HL-60 (cell line): Measurements from ENCODE around the gene WIPF2.

Source experiments
- DNase-seq, 2 experiments: peaks; one replicate each; pipeline ENCODE4 v3.0.0-alpha.2; 2010 to 2020; ENCODE audit warnings: low read depth in 1 of 2, low spot score in 1 of 2
- H3K27ac ChIP-seq: fragments of 250-450 bp; sonication (Bioruptor Pico); replicated peaks from 2 replicates; pipeline ENCODE4 v1.5.1; 2020; ENCODE audit warnings: mild to moderate bottlenecking, moderate library complexity
- H3K27me3 ChIP-seq: fragments of 250-450 bp; sonication (Bioruptor Pico); 2 replicates; pipeline ENCODE4 v1.5.1; 2021; ENCODE audit warnings: mild to moderate bottlenecking, moderate library complexity; ENCODE audit not compliant: insufficient read depth, poor library complexity, severe bottlenecking
- H3K4me3 ChIP-seq: replicated peaks from 2 replicates; pipeline ENCODE4 v1.5.1; 2011; ENCODE audit warnings: mild to moderate bottlenecking, control low read depth, low read length; ENCODE audit not compliant: insufficient read depth
- CTCF ChIP-seq: IDR thresholded peaks from one replicate; pipeline ENCODE4 v1.5.1; 2011; ENCODE audit warnings: low read length, control low read depth, inconsistent platforms; ENCODE audit not compliant: insufficient read depth
- GABPA ChIP-seq: IDR thresholded peaks from 2 replicates; pipeline ENCODE4 v1.6.1; 2012; ENCODE audit warnings: low read depth
- POLR2AphosphoS5 ChIP-seq: IDR thresholded peaks from 2 replicates; pipeline ENCODE4 v1.6.1; 2012; ENCODE audit warnings: low read depth
- SPI1 ChIP-seq: IDR thresholded peaks from 2 replicates; pipeline ENCODE4 v1.6.1; 2012; ENCODE audit warnings: low read depth, mild to moderate bottlenecking, borderline replicate concordance
- TF ChIP-seq, protein P1 (sequence below): IDR thresholded peaks from 2 replicates; pipeline ENCODE4 v1.6.1; 2012; ENCODE audit warnings: low read depth; ENCODE audit not compliant: insufficient replicate concordance

The WIPF2 gene

GRCh38 chr17:40317345-40317873, 98.3 kb downstream of the WIPF2 start:
- peak overlapping the region; percentile 91 for H3K27ac ChIP-seq
- DNase-seq, result peak in 1 of 2 experiments; percentile 58
- TF ChIP-seq CTCF (peak; percentile 41), SPI1 (no peak)

GRCh38 chr17:40317880-40318829, 99.1 kb downstream of the WIPF2 start:
- no peaks in the 10 kb centered on the region for H3K27me3 ChIP-seq
- peak overlapping the region; percentile 91 for H3K4me3 ChIP-seq
- peak; percentile 89 to 94 for DNase-seq
- TF ChIP-seq POLR2AphosphoS5 (peak; percentile 72; the same call in 1 of the 2 replicates), SPI1 (no peak), GABPA (0 out of 2 replicates have a peak, but pooled peaks have one; percentile 8), CTCF (no peak)
- TF ChIP-seq, protein P1, sequence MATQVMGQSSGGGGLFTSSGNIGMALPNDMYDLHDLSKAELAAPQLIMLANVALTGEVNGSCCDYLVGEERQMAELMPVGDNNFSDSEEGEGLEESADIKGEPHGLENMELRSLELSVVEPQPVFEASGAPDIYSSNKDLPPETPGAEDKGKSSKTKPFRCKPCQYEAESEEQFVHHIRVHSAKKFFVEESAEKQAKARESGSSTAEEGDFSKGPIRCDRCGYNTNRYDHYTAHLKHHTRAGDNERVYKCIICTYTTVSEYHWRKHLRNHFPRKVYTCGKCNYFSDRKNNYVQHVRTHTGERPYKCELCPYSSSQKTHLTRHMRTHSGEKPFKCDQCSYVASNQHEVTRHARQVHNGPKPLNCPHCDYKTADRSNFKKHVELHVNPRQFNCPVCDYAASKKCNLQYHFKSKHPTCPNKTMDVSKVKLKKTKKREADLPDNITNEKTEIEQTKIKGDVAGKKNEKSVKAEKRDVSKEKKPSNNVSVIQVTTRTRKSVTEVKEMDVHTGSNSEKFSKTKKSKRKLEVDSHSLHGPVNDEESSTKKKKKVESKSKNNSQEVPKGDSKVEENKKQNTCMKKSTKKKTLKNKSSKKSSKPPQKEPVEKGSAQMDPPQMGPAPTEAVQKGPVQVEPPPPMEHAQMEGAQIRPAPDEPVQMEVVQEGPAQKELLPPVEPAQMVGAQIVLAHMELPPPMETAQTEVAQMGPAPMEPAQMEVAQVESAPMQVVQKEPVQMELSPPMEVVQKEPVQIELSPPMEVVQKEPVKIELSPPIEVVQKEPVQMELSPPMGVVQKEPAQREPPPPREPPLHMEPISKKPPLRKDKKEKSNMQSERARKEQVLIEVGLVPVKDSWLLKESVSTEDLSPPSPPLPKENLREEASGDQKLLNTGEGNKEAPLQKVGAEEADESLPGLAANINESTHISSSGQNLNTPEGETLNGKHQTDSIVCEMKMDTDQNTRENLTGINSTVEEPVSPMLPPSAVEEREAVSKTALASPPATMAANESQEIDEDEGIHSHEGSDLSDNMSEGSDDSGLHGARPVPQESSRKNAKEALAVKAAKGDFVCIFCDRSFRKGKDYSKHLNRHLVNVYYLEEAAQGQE, result no peak
- H3K27ac ChIP-seq, result peak overlapping the region; percentile 91

More at GRCh38 chr17:40317345-40317873, 98.3 kb downstream of the WIPF2 start:
- no peaks in the 10 kb centered on the region for H3K27me3 ChIP-seq
- H3K4me3 ChIP-seq, result peak overlapping the region; percentile 91

GRCh38 chr17:40318830-40319391, 99.8 kb downstream of the WIPF2 start:
- H3K27me3 ChIP-seq, result no peaks in the 10 kb centered on the region
- H3K27ac ChIP-seq, result peak overlapping the region; percentile 91
- H3K4me3 ChIP-seq, result peak overlapping the region; percentile 91
- DNase-seq, result no peak
- TF ChIP-seq SPI1 (no peak), GABPA (no peak), CTCF (no peak), POLR2AphosphoS5 (no peak)
- TF ChIP-seq, protein P1, result no peak
